Prostate gland (tissue), 2 donors: ENCODE data around the gene PDE9A. TPM values are rescaled to one million over a fixed set of nuclear protein-coding genes. Genes with fewer than 3 reads are reported as not detected.

Source experiments
- DNase-seq: peaks from one replicate; pipeline ENCODE4 v3.0.0-alpha.2; 2019; ENCODE audit warnings: low spot score
- H3K27ac ChIP-seq, 2 donors: fragments of 200-600 bp; sonication (generic); 2 replicates each; pipeline ENCODE4 v1.5.1; 2017 to 2019
- H3K27me3 ChIP-seq: fragments of 200-600 bp; sonication (generic); replicated peaks from 2 replicates; pipeline ENCODE4 v1.5.1; 2019; ENCODE audit not compliant: insufficient read depth
- H3K36me3 ChIP-seq, 2 donors: fragments of 200-600 bp; sonication (generic); 1 replicate in 1 of 2; 2 replicates in 1 of 2; pipeline versions ENCODE4 v1.5.1 to v1.8.1; 2017 to 2019
- H3K4me1 ChIP-seq: fragments of 200-600 bp; sonication (generic); replicated peaks from 2 replicates; pipeline ENCODE4 v1.5.1; 2019
- H3K4me3 ChIP-seq, 2 donors: fragments of 200-600 bp; sonication (generic); 2 replicates each; pipeline ENCODE4 v1.5.1; 2017 to 2019
- H3K9me3 ChIP-seq: fragments of 200-600 bp; sonication (generic); 2 replicates; pipeline ENCODE4 v1.5.1; 2017
- CTCF ChIP-seq, 4 experiments: fragments of 200-600 bp in 2 of 4; fragments of 450-650 bp in 2 of 4; sonication (generic) in 2 of 4; IDR thresholded peaks; 1 replicate in 3 of 4; 2 replicates in 1 of 4; pipeline ENCODE4 v1.5.1; 2016 to 2019; ENCODE audit warnings: antibody characterized with exemption in 4 of 4, mild to moderate bottlenecking in 2 of 4, moderate library complexity in 2 of 4
- POLR2A ChIP-seq: fragments of 450-650 bp; IDR thresholded peaks from one replicate; pipeline ENCODE4 v1.6.1; 2016; ENCODE audit warnings: antibody characterized with exemption, mild to moderate bottlenecking
- POLR2AphosphoS5 ChIP-seq: sonication (generic); formaldehyde crosslinking; IDR thresholded peaks from one replicate; pipeline ENCODE4 v1.6.1; 2017; ENCODE audit warnings: antibody characterized with exemption
- WGBS: methylation state at CpG from one replicate; pipeline ENCODE4 v1.1.5; 2018; 5-methylcytosine and 5-hydroxymethylcytosine counted together
- intact Hi-C: fragments of 100-400 bp; cut with DNase I; formaldehyde crosslinking; loops from one replicate; pipeline ENCODE4 v1.14.2; 2022
- total RNA-seq, 2 donors: library from RNA; depleted of rRNA; stranded (reverse); fragments of >200 nt; gene quantifications; one replicate each; pipeline ENCODE4 v1.1.0, GENCODE V29; 2016

PDE9A gene
- total RNA-seq, 2 donors from 2014 or later: 80.0 to 93.6 TPM

- intact Hi-C loops: no loop called here
- TF ChIP-seq POLR2AphosphoS5 (no peak), CTCF (IDR thresholded peaks at IDR 0.05) (no peak), POLR2A (no peak)
- H3K9me3 ChIP-seq: no peaks in the 10 kb centered on the region
- H3K27me3 ChIP-seq: no peaks in the 10 kb centered on the region
- no peak overlapping the region for H3K4me3 ChIP-seq
- no peaks in the 10 kb centered on the region for H3K4me1 ChIP-seq
- no peaks in the 10 kb centered on the region for H3K36me3 ChIP-seq
- no peak for DNase-seq
- H3K27ac ChIP-seq: no peak overlapping the region
- WGBS: 60% methylated on average over 3 of the region's 3 CpGs
Measured at GRCh38 chr21:42615924-42616323, 37.5 kb upstream of the PDE9A start.

GRCh38 chr21:42616446-42616845 lies 37.0 kb upstream of the PDE9A start:
- no peak for DNase-seq
- Histone ChIP-seq H3K36me3 (no peaks in the 10 kb centered on the region), H3K27ac (no peak overlapping the region), H3K9me3 (no peaks in the 10 kb centered on the region), H3K27me3 (no peaks in the 10 kb centered on the region), H3K4me1 (no peaks in the 10 kb centered on the region), H3K4me3 (no peak overlapping the region)
- no peak for TF ChIP-seq CTCF (IDR thresholded peaks at IDR 0.05)
- no peak for TF ChIP-seq POLR2AphosphoS5
- TF ChIP-seq POLR2A: no peak
- intact Hi-C loops: no loop called here
- 11% methylated on average over 18 of the region's 18 CpGs for WGBS

- WGBS: 74% methylated on average over 14 of the region's 21 CpGs
- no peaks in the 10 kb centered on the region for H3K36me3 ChIP-seq
- H3K27me3 ChIP-seq: no peaks in the 10 kb centered on the region
- H3K4me3 ChIP-seq: no peak overlapping the region
- no peaks in the 10 kb centered on the region for H3K4me1 ChIP-seq
- no peak for TF ChIP-seq CTCF (IDR thresholded peaks at IDR 0.05)
- no peak for TF ChIP-seq POLR2AphosphoS5
- no peak for TF ChIP-seq POLR2A
- DNase-seq: no peak
- intact Hi-C loops: no loop called here
- no peaks in the 10 kb centered on the region for H3K9me3 ChIP-seq
- H3K27ac ChIP-seq: no peak overlapping the region
Measured at GRCh38 chr21:42616941-42617340, 36.5 kb upstream of the PDE9A start.

- intact Hi-C loops: no loop called here
- Histone ChIP-seq H3K9me3 (no peaks in the 10 kb centered on the region), H3K36me3 (no peaks in the 10 kb centered on the region), H3K27ac (no peak overlapping the region), H3K27me3 (no peaks in the 10 kb centered on the region), H3K4me3 (no peak overlapping the region), H3K4me1 (no peaks in the 10 kb centered on the region)
- 72% methylated on average over 22 of the region's 23 CpGs for WGBS
- TF ChIP-seq CTCF (IDR thresholded peaks at IDR 0.05) (no peak), POLR2A (no peak)
- no peak for DNase-seq
Measured at GRCh38 chr21:42617486-42617885, 35.9 kb upstream of the PDE9A start.

- H3K27ac ChIP-seq: no peak overlapping the region
- DNase-seq: no peak
- no peaks in the 10 kb centered on the region for H3K9me3 ChIP-seq
- 57% methylated on average over 3 of the region's 3 CpGs for WGBS
- no peaks in the 10 kb centered on the region for H3K27me3 ChIP-seq
- H3K36me3 ChIP-seq: no peaks in the 10 kb centered on the region
- no peaks in the 10 kb centered on the region for H3K4me1 ChIP-seq
- TF ChIP-seq POLR2AphosphoS5: no peak
- TF ChIP-seq CTCF (IDR thresholded peaks at IDR 0.05): no peak
- no peak for TF ChIP-seq POLR2A
- H3K4me3 ChIP-seq: no peak overlapping the region
- intact Hi-C loops: no loop called here
Measured at GRCh38 chr21:42618707-42619102, 34.7 kb upstream of the PDE9A start.
